RPMI8226 (cell line): ENCODE data around the gene SMIM41.

Source experiments
- DNase-seq: peaks from one replicate; pipeline ENCODE4 v3.0.0-alpha.2; 2015

Gene SMIM41

DNA sequence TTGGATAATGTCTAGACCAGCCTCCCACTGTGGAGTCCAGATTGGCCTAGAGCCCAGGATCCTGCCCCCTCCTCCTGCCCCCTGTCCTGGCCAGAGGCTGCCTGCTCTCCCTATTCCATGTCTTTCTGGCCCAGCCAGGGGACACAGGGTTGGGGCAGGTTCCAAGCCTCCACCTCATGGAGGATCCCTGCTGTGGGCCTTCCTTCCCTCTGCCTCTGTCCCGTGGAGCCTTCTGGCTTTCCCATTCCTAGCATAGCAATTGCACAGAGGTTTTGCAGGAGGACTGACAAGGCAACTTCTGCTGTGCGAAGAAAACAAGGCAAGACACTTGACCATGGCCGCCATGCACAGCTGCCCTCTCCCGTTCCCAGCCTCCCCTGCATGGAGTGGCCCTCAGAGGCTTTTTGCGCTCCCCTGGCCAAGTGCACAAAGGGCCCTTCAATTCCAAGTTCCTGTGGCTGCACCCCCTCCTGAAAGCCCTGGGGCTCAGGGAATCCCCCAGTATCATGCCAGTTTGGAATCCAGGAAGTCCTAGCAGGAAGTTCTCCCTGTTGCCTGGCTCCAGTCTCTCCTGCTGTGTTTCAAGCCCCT is 70.2 kb downstream of the SMIM41 start:
- DNase-seq: no peak

DNA sequence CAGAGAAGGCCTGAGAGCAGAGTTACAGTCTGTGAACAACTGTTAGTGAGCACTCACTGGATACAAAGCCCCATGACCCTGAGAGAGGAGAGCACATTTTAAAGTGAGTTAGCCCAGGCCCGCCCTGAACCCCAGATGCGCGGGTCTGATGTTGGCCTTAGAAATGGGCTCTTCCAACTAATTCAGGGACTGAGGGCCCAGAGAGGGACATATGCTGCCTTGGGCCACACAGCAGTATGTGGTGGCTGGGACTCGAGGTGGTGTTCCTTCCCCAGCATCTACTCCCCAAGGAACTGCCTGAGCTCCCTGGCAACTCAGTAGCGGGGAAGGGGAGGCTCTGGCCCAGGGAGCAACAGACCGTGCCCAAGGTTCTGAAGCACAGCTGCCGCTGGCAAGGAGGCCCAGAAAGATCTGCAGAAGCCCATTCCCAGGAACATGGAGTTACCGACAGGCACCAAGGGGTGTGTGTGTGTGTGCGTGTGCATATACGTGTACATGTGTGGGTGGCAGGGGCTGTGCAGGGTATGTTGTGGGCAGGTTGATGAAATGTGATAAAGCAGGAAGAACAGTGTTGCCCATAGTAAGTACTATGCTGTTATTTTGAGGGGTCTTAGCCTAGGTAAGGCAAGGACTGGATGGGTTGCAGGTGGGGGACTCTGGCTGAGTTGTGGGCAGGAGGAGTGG is 71.8 kb downstream of the SMIM41 start:
- DNase-seq: no peak

- peak; percentile 80 for DNase-seq
Measured at GRCh38 chr12:52151837-52152783, 72.6 kb downstream of the SMIM41 start.

GRCh38 chr12:52152905-52153317 is 73.4 kb downstream of the SMIM41 start:
- DNase-seq: no peak

DNA sequence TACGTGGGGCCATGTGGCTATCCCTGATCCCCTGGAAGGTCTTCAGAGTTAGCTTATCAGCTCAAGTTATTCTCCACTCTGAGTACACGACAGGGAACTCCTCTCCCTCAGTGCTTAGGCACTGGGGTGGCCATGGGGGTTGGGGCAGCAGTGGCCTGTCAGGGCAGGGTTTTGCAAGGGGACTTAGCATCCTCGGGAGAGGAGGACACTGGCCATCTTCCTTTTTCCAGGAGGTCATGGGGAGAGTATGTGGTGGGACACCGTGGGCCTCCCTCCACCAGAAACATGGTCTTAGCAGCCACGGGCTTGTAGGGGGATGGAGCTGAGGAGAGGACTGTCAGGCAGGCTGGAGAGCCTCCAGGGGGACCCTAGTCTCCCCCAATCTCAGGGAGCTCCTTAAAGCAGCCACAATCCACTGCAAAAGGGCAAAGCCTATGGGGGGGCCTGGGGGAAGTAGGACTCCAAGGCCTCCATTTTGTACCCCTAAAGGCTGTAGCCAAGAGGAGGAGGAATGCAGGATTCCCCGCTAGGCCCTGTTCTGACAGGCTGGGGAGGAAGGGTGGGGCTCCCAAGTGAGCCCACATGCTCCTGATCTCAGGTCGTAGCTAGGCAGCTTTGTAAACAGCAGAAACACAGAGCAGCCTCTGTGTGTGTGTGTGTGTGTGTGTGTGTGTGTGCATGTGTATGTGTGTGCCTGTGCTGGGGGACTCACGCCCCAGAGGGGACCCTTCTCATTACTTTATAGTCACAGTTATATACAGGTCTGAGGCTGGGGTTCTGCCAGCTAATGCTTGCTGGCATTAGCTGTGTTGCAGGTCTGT is 75.8 kb downstream of the SMIM41 start:
- DNase-seq: no peak

DNA sequence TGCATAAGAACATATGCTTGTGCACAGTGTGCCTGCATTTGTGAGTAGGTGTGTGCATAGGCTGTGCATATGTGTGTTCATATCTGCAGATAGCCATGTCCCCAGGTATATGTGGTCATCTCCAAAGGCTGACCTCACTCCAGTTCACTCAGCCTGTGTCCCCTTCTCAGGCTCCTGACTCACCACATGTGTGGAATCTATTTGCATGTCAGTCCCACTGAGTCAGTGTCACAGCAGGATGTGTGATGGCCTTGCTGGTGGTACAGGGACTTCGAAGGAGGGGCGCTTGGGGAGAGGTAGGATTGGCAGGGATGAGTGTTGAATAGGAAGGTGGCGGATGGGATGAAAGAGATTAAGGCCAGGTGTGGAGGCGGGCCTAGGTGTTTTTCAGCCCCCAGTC is 76.8 kb downstream of the SMIM41 start:
- DNase-seq: no peak

DNA sequence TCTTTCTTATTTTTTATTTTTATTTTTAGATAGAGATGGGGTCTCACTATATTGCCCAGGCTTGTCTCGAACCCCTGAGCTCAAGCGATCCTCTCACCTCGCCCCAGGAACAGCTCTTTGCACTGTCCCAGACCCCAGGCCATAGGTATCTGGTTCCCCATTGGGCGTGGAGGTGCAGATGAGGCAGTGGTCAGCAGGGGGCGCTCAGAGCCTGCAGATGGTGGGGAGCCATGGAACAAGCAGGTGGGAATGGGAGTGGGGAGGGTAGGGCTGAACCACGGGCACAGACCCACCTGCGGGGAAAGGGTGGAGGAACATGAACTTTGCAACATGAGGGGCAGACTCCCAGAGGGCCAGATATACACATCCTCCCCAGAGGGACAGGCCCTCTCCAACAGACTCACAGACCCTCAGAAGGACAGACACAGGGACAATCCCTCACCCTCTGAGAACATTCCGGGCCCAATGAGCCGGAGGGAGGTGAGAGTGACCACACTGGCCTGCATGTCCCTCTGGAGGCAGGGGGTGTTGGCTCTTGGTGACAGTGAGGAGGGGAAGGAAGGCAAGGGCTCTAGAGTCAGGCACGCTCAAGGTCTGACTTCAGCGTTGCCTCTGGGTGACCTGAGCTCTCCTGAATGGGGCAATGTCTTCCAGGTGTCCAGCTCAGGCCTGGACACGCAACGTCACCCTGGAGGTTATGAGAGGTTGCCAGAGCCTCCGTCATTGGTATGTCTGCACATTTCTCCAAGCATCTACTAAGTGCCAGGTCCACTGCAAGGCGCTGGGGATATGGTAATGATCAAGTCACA is 77.5 kb downstream of the SMIM41 start:
- DNase-seq: peak; percentile 73

DNA sequence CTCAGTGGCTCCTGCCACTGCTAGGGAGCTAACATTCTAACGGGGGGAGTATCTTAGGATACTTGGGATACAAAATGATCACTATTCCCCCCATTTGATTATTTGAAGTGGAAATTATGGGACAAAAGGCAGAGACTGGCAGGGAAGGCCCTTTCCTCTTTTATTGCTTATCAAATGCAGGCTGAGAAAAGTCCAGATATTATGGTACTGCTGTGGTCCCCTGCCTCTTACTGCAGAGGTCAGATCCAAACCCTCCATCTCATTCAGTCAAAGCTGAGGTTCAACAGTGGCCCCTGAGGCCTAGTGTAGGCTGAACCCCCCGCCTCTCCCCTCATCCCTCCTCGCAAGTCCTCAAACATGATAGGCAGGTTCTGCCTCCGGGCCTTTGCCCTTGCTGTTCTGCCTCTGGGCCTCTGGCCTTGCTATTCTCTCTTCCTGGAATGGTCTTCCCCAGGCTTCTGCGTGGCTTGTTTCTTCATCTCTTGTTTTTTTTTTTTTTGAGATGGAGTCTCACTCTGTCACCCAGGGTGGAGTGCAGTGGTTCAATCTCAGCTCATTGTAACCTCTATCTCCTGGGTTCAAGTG is 78.2 kb downstream of the SMIM41 start:
- DNase-seq: no peak
